ENCODE measurements around the gene BTF3L4.
"Not testable (repeated sequence)": the region's sequence is repeated elsewhere in the genome, so short reads cannot be mapped to it uniquely, and the experiment has no call there.

Gene BTF3L4

DNA sequence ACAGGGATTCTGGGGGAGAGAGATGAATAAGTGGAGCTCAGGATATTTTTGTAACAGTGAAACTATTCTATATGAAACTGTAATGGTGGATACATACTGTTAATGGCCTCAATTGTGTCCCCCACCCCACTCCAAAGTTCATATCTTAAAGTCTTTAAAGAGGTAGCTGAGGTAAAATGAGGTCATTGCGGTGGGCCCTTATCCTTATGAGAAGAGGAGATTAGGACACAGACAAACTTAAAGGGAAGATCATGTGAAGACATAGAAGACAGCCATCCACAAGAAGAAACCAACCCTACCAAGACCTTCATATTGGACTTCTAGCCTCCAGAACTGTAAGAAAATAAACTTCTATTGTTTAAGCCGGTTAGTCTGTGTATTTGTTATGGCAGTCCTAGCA lies 10.9 kb upstream of the BTF3L4 start:
- Histone ChIP-seq H4K20me1 (ENCODE audit: insufficient read depth, low read length) (no peaks in the 10 kb centered on the region), H3K4me1 (ENCODE audit: insufficient read depth, low read length, severe bottlenecking) (no peaks in the 10 kb centered on the region), H3K4me2 (ENCODE audit: low read length) (no peak overlapping the region), H3K9ac (ENCODE audit: low read length) (no peak overlapping the region), H3K27me3 (ENCODE audit: insufficient read depth, low read length) (no peaks in the 10 kb centered on the region), H3K27ac (ENCODE audit: low read depth, low read length, poor library complexity, severe bottlenecking) (no peak overlapping the region), H3K9me2 (ENCODE audit: low read depth, low read length) (no peaks in the 10 kb centered on the region), H3K9me3 (ENCODE audit: low read length) (peaks cover 4% of the 10 kb centered on the region; the same call in 1 of the 2 replicates), H3K79me2 (ENCODE audit: insufficient read depth, low read length) (peaks cover 14% of the 10 kb centered on the region; the same call in 1 of the 2 replicates), H3K36me3 (ENCODE audit: insufficient read depth, low read length) (peaks cover 29% of the 10 kb centered on the region), H3K4me3 (ENCODE audit: low read depth, low read length, poor library complexity, severe bottlenecking) (no peak overlapping the region), H3F3A (ENCODE audit: insufficient read depth, low read length) (no peaks in the 10 kb centered on the region), H2AFZ (ENCODE audit: low read length) (no peak overlapping the region)
- no peak for TF ChIP-seq EZH2 (IDR thresholded peaks at IDR 0.05; ENCODE audit: borderline replicate concordance, low read length)
- TF ChIP-seq, protein P1, sequence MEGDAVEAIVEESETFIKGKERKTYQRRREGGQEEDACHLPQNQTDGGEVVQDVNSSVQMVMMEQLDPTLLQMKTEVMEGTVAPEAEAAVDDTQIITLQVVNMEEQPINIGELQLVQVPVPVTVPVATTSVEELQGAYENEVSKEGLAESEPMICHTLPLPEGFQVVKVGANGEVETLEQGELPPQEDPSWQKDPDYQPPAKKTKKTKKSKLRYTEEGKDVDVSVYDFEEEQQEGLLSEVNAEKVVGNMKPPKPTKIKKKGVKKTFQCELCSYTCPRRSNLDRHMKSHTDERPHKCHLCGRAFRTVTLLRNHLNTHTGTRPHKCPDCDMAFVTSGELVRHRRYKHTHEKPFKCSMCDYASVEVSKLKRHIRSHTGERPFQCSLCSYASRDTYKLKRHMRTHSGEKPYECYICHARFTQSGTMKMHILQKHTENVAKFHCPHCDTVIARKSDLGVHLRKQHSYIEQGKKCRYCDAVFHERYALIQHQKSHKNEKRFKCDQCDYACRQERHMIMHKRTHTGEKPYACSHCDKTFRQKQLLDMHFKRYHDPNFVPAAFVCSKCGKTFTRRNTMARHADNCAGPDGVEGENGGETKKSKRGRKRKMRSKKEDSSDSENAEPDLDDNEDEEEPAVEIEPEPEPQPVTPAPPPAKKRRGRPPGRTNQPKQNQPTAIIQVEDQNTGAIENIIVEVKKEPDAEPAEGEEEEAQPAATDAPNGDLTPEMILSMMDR (IDR thresholded peaks at IDR 0.05; ENCODE audit: low read length) = no peak

DNA sequence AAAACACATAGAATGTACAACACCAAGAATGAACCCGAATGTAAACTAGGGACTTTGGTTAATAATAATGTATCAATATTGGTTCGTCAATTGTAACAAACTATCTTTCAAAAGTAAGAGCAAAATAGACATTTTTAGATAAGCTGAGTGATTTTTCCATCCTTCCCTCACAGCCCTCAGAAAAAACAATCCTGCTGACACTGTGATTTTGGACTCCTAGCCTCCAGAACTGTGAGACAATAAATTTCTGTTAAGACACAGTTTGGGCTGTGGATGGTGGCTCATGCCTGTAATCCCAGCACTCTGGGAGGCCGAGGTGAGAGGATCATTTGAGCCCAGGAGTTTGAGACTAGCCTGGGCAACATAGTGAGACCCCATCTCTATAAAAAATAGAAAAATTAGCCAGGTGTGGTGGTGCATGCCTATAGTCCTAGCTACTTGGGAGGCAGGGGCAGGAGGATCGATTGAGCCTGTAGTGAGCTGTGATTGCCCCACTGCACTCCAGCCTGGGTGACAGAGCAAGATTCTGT lies 10.4 kb upstream of the BTF3L4 start:
- H3K27ac ChIP-seq (ENCODE audit: low read depth, low read length, poor library complexity, severe bottlenecking); H2AFZ ChIP-seq (ENCODE audit: low read length); H3K9me3 ChIP-seq (ENCODE audit: low read length); H3K27me3 ChIP-seq (ENCODE audit: insufficient read depth, low read length); H4K20me1 ChIP-seq (ENCODE audit: insufficient read depth, low read length); H3K9ac ChIP-seq (ENCODE audit: low read length); H3K4me2 ChIP-seq (ENCODE audit: low read length); H3K4me3 ChIP-seq (ENCODE audit: low read depth, low read length, poor library complexity, severe bottlenecking); H3K4me1 ChIP-seq (ENCODE audit: insufficient read depth, low read length, severe bottlenecking); H3K9me2 ChIP-seq (ENCODE audit: low read depth, low read length); H3F3A ChIP-seq (ENCODE audit: insufficient read depth, low read length): not testable (repeated sequence)
- Histone ChIP-seq H3K36me3 (ENCODE audit: insufficient read depth, low read length) (peaks cover 25% of the 10 kb centered on the region), H3K79me2 (ENCODE audit: insufficient read depth, low read length) (peaks cover 17% of the 10 kb centered on the region; the same call in 1 of the 2 replicates)

DNA sequence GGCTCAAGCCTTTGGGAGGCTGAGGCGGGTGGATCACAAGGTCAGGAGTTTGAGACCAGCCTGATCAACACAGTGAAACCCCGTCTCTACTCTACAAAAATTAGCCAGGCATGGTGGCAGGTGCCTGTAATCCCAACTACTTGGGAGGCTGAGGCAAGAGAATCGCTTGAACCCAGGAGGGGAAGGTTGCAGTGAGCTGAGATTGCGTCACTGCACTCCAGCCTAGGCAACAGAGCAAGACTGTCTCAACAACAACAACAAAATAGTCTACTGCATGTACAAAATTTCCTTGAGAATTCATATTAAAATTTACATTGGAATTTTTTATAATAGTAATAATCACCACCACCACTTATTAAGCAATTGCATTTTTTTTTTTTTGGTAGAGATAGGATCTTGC lies 6.8 kb upstream of the BTF3L4 start:
- H3K9ac ChIP-seq (ENCODE audit: low read length); H3K9me2 ChIP-seq (ENCODE audit: low read depth, low read length); H3K27ac ChIP-seq (ENCODE audit: low read depth, low read length, poor library complexity, severe bottlenecking); H3K4me3 ChIP-seq (ENCODE audit: low read depth, low read length, poor library complexity, severe bottlenecking); H3K27me3 ChIP-seq (ENCODE audit: insufficient read depth, low read length); H4K20me1 ChIP-seq (ENCODE audit: insufficient read depth, low read length); H2AFZ ChIP-seq (ENCODE audit: low read length); H3K4me2 ChIP-seq (ENCODE audit: low read length); H3K4me1 ChIP-seq (ENCODE audit: insufficient read depth, low read length, severe bottlenecking); H3K79me2 ChIP-seq (ENCODE audit: insufficient read depth, low read length); H3K9me3 ChIP-seq (ENCODE audit: low read length); H3F3A ChIP-seq (ENCODE audit: insufficient read depth, low read length): not testable (repeated sequence)
- H3K36me3 ChIP-seq (ENCODE audit: insufficient read depth, low read length) = peaks cover 23% of the 10 kb centered on the region

DNA sequence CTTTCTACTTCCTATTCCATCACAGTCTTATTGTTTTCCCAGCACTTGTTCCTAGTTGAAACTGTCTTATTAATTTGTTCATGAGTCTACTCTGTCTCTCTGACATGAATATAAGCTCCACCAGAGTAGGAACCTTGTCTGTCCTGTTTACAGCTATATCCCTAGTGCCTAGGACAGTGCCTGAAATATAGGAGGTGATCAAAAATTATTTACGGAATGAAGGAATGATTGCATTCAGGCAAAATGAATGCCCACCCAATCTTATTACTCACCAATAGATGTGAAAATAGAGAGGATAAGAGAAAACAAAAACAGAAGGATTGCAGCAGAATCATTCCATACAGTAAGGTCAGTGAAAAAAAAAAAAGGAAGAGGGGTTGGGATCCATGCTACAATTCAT lies 2.2 kb upstream of the BTF3L4 start:
- Histone ChIP-seq H2AFZ (ENCODE audit: low read length) (no peak overlapping the region), H3K9me3 (ENCODE audit: low read length) (no peaks in the 10 kb centered on the region), H3K4me3 (ENCODE audit: low read depth, low read length, poor library complexity, severe bottlenecking) (peak overlapping the region; percentile 91)

More for the DNA sequence above, 2.2 kb upstream of the BTF3L4 start:
- H3K27ac ChIP-seq (ENCODE audit: low read depth, low read length, poor library complexity, severe bottlenecking) = no peak overlapping the region
- no peaks in the 10 kb centered on the region for H3K9me2 ChIP-seq (ENCODE audit: low read depth, low read length)
- peaks cover 10% of the 10 kb centered on the region; the same call in 1 of the 2 replicates for H3K36me3 ChIP-seq (ENCODE audit: insufficient read depth, low read length)
- H3K27me3 ChIP-seq (ENCODE audit: insufficient read depth, low read length) = no peaks in the 10 kb centered on the region
- H3F3A ChIP-seq (ENCODE audit: insufficient read depth, low read length) = no peaks in the 10 kb centered on the region
- TF ChIP-seq, protein P1 (IDR thresholded peaks at IDR 0.05; ENCODE audit: low read length) = no peak
- H4K20me1 ChIP-seq (ENCODE audit: insufficient read depth, low read length) = no peaks in the 10 kb centered on the region
- peak overlapping the region; percentile 87 for H3K4me2 ChIP-seq (ENCODE audit: low read length)
- peak overlapping the region; percentile 11; the same call in 1 of the 2 replicates for H3K9ac ChIP-seq (ENCODE audit: low read length)
- peaks cover 33% of the 10 kb centered on the region for H3K79me2 ChIP-seq (ENCODE audit: insufficient read depth, low read length)
- H3K4me1 ChIP-seq (ENCODE audit: insufficient read depth, low read length, severe bottlenecking) = peaks cover 34% of the 10 kb centered on the region
